ENCODE data around the gene KIF26A.

DNA sequence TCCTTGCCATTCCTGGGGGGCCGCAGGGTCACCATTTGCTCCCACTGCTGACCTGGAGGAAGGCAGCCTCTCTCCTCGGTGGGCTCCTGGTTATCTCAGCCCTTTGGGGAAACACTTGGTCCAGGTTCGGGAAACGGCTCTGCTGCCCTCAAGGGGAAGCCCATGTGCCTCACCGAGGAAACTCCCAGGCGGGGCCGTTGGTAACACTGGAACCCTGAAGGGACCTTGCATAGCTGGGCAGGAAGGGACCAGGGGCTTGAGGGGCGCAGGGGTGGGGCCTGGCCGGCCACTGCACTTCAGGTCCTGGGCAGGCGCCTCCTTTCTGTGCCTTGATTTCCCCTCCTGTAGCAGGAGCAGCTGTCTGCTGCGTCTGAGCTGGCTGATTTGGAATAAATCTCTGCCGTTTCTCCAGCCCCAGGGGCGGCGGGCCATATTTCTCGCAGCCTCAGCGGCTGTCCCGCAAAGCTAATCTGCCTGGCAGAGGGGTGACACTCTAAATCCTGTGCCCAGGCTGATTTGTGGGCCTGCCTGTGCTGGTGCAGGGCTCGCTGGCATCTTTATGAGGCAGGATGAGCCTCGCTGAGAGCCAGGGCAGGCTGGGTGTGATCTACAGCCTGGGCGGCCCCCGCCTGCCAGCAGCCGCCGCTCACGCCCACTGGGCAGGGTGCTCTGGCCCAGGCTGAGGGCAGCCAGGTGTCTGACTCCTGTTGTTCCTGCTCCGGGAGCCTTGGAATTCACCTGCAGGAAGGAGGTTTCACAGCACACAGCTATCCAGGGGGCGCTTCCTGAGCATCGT is 49.7 kb downstream of the KIF26A start:
- TF ChIP-seq, protein P1, sequence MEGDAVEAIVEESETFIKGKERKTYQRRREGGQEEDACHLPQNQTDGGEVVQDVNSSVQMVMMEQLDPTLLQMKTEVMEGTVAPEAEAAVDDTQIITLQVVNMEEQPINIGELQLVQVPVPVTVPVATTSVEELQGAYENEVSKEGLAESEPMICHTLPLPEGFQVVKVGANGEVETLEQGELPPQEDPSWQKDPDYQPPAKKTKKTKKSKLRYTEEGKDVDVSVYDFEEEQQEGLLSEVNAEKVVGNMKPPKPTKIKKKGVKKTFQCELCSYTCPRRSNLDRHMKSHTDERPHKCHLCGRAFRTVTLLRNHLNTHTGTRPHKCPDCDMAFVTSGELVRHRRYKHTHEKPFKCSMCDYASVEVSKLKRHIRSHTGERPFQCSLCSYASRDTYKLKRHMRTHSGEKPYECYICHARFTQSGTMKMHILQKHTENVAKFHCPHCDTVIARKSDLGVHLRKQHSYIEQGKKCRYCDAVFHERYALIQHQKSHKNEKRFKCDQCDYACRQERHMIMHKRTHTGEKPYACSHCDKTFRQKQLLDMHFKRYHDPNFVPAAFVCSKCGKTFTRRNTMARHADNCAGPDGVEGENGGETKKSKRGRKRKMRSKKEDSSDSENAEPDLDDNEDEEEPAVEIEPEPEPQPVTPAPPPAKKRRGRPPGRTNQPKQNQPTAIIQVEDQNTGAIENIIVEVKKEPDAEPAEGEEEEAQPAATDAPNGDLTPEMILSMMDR (IDR thresholded peaks at IDR 0.05) = no peak
- TF ChIP-seq POLR2A (IDR thresholded peaks at IDR 0.05) = no peak
